ENCODE measurements around the gene JSRP1.

The JSRP1 gene

GRCh38 chr19:2247433-2248101 is 8.7 kb downstream of the JSRP1 start:
- no peaks in the 10 kb centered on the region for H3K9me3 ChIP-seq (ENCODE audit: control insufficient read depth, insufficient read depth, low read depth, low read length)
- CTCF ChIA-PET, result no interaction called here
- TF ChIP-seq ZNF558 (tag by site-specific recombination; IDR thresholded peaks at IDR 0.05) (no peak), ZBTB17 (tag by site-specific recombination; IDR thresholded peaks at IDR 0.05) (no peak), ZEB2 (tag by site-specific recombination; IDR thresholded peaks at IDR 0.05) (no peak), BCL11A (tag by site-specific recombination; IDR thresholded peaks at IDR 0.05; ENCODE audit: low read depth) (no peak), ZNF837 (tag by site-specific recombination; IDR thresholded peaks at IDR 0.05) (no peak), YY2 (tag by site-specific recombination; IDR thresholded peaks at IDR 0.05) (no peak), GLI4 (tag by site-specific recombination; IDR thresholded peaks at IDR 0.05) (no peak), GLI2 (tag by site-specific recombination; IDR thresholded peaks at IDR 0.05; ENCODE audit: borderline replicate concordance, low read depth) (no peak), ZBTB7A (tag by site-specific recombination; IDR thresholded peaks at IDR 0.05; ENCODE audit: low read depth) (0 out of 2 replicates have a peak, but pooled peaks have one; percentile 30), REST (tag by site-specific recombination; IDR thresholded peaks at IDR 0.05) (no peak), ZBTB44 (tag by site-specific recombination; IDR thresholded peaks at IDR 0.05) (no peak), ZNF114 (tag by site-specific recombination; IDR thresholded peaks at IDR 0.05) (no peak), ZNF280D (tag by site-specific recombination; IDR thresholded peaks at IDR 0.05) (no peak), ZFHX2 (tag by site-specific recombination; conservative IDR thresholded peaks at IDR 0.05) (peak; percentile 58), ZIC2 (tag by site-specific recombination; IDR thresholded peaks at IDR 0.05) (peak; percentile 49; the same call in 1 of the 2 replicates), ZNF239 (tag by site-specific recombination; IDR thresholded peaks at IDR 0.05) (no peak), ZNF132 (tag by site-specific recombination; IDR thresholded peaks at IDR 0.05; ENCODE audit: borderline replicate concordance) (no peak), ZNF292 (tag by site-specific recombination; IDR thresholded peaks at IDR 0.05; ENCODE audit: borderline replicate concordance, low read depth) (no peak), ZNF488 (tag by site-specific recombination; IDR thresholded peaks at IDR 0.05) (no peak), TSHZ1 (tag by site-specific recombination; IDR thresholded peaks at IDR 0.05; ENCODE audit: borderline replicate concordance) (no peak), KLF8 (tag by site-specific recombination; IDR thresholded peaks at IDR 0.05) (peak; percentile 67; the same call in 1 of the 2 replicates), ZNF560 (tag by site-specific recombination; IDR thresholded peaks at IDR 0.05; ENCODE audit: borderline replicate concordance) (no peak), ZBTB8A (tag by site-specific recombination; IDR thresholded peaks at IDR 0.05) (peak; percentile 68; the same call in 1 of the 2 replicates), ZNF354C (tag by site-specific recombination; IDR thresholded peaks at IDR 0.05; ENCODE audit: borderline replicate concordance, low read depth) (no peak), ZNF501 (tag by site-specific recombination; IDR thresholded peaks at IDR 0.05) (no peak), KLF16 (tag by site-specific recombination; IDR thresholded peaks at IDR 0.05) (no peak)

More at GRCh38 chr19:2247433-2248101, 8.7 kb downstream of the JSRP1 start:
- H3K36me3 ChIP-seq (ENCODE audit: control insufficient read depth in 2 of 2, insufficient read depth in 1 of 2, low read length in 2 of 2), result peaks cover 10 to 64% of the 10 kb centered on the region in 2 experiments
- 0 out of 2 replicates have a peak overlapping the region, but pooled peaks have one; percentile 16 for H3K27ac ChIP-seq (ENCODE audit: extremely low read depth, low read depth, low read length)
- H3K4me3 ChIP-seq (ENCODE audit: low read depth, low read length), result no peak overlapping the region
- no peaks in the 10 kb centered on the region for H3K4me1 ChIP-seq (ENCODE audit: control insufficient read depth, insufficient read depth, low read length)
- POLR2A ChIA-PET, result interaction anchor here (3.4 kb wide), 1 partner anchor 9 kb away, joined by 14 read pairs; no protein-coding TSS in a partner anchor

All from HEK293 (cell line).